Measurements from ENCODE around the gene NR4A1.

DNA sequence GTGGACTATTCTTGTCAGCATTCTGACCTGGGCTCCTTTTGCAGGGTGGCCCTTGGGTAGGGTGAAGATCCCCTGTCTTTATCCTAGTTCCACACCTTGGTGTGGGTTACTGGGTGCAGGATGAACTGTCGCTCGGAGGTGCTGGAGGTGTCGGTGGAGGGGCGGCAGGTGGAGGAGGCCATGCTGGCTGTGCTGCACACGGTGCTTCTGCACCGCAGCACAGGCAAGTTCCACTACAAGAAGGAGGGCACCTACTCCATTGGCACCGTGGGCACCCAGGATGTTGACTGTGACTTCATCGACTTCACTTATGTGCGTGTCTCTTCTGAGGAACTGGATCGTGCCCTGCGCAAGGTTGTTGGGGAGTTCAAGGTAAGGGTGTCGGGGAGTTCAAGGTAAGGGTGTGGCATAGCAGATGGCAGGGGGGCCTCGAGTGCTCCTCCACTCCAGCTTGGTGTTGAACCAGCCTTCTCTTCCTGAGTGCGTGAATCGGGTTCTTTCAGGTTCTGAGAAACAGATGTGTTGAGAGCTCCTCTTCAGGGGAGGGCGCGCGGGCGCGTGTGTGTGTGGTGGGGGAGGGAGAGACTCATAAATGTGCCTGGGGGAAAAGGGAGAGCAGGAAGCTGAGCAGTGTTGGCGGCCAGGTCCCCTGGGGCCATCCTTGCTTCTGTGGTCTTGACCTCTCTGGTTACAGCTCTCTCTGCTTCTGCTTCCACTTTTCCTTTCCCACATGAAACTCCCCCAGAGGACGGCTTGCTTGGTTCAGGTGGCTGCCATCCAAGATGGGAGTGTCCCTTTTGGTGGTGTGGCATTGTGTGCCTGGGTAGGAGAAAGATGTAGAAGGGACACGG lies 22.5 kb downstream of the NR4A1 start:
- no peak for TF ChIP-seq FOXJ2 (tag; IDR thresholded peaks at IDR 0.05)
- TF ChIP-seq, protein P1, sequence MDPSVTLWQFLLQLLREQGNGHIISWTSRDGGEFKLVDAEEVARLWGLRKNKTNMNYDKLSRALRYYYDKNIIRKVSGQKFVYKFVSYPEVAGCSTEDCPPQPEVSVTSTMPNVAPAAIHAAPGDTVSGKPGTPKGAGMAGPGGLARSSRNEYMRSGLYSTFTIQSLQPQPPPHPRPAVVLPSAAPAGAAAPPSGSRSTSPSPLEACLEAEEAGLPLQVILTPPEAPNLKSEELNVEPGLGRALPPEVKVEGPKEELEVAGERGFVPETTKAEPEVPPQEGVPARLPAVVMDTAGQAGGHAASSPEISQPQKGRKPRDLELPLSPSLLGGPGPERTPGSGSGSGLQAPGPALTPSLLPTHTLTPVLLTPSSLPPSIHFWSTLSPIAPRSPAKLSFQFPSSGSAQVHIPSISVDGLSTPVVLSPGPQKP (CRISPR knock-in tag; IDR thresholded peaks at IDR 0.05): no peak
- TF ChIP-seq ELF4 (CRISPR knock-in tag; IDR thresholded peaks at IDR 0.05): no peak
- no peak for TF ChIP-seq SIX5 (IDR thresholded peaks at IDR 0.05; ENCODE audit: borderline replicate concordance in 1 of 2, insufficient read depth in 1 of 2, low read depth in 1 of 2, low read length in 2 of 2)
- no peak for TF ChIP-seq EZH2 (IDR thresholded peaks at IDR 0.05; ENCODE audit: borderline replicate concordance, low read depth, low read length)
- TF ChIP-seq MAZ (CRISPR knock-in tag; conservative IDR thresholded peaks at IDR 0.05 in 1 of 2, IDR thresholded peaks at IDR 0.05 in 1 of 2): no peak
- TF ChIP-seq, protein P2, sequence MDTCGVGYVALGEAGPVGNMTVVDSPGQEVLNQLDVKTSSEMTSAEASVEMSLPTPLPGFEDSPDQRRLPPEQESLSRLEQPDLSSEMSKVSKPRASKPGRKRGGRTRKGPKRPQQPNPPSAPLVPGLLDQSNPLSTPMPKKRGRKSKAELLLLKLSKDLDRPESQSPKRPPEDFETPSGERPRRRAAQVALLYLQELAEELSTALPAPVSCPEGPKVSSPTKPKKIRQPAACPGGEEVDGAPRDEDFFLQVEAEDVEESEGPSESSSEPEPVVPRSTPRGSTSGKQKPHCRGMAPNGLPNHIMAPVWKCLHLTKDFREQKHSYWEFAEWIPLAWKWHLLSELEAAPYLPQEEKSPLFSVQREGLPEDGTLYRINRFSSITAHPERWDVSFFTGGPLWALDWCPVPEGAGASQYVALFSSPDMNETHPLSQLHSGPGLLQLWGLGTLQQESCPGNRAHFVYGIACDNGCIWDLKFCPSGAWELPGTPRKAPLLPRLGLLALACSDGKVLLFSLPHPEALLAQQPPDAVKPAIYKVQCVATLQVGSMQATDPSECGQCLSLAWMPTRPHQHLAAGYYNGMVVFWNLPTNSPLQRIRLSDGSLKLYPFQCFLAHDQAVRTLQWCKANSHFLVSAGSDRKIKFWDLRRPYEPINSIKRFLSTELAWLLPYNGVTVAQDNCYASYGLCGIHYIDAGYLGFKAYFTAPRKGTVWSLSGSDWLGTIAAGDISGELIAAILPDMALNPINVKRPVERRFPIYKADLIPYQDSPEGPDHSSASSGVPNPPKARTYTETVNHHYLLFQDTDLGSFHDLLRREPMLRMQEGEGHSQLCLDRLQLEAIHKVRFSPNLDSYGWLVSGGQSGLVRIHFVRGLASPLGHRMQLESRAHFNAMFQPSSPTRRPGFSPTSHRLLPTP (IDR thresholded peaks at IDR 0.05; ENCODE audit: borderline replicate concordance, extremely low read depth, insufficient read length): no peak
- no peak for TF ChIP-seq ZBTB8A (IDR thresholded peaks at IDR 0.05; ENCODE audit: partially characterized antibody)
- no peak for TF ChIP-seq CTCF (IDR thresholded peaks at IDR 0.05 in 2 of 3, conservative IDR thresholded peaks at IDR 0.05 in 1 of 3; ENCODE audit: insufficient read depth in 2 of 3, low read depth in 1 of 3, low read length in 3 of 3)
- no peak for TF ChIP-seq GABPB2 (CRISPR knock-in tag; conservative IDR thresholded peaks at IDR 0.05)
- no peak for TF ChIP-seq ZC3H8 (IDR thresholded peaks at IDR 0.05)
- TF ChIP-seq JUND (IDR thresholded peaks at IDR 0.05; ENCODE audit: borderline replicate concordance, low read depth, low read length): no peak
- TF ChIP-seq JUND (tag; IDR thresholded peaks at IDR 0.05; ENCODE audit: borderline replicate concordance, low read depth, low read length): no peak
- TF ChIP-seq PHF8 (IDR thresholded peaks at IDR 0.05; ENCODE audit: borderline replicate concordance, low read length): no peak
- TF ChIP-seq FOS (IDR thresholded peaks at IDR 0.05; ENCODE audit: extremely low read depth, insufficient read length): no peak

All from K562 (cell line).